Neutrophil (primary cell): ENCODE measurements around the gene ADCY2.

Experiments used
- H3K27ac ChIP-seq: fragments of 200-600 bp; sonication (generic); 2 replicates; pipeline ENCODE4 v1.5.1; 2016; ENCODE audit warnings: mild to moderate bottlenecking, moderate library complexity
- H3K27me3 ChIP-seq: fragments of 200-600 bp; sonication (generic); 2 replicates; pipeline ENCODE4 v1.6.0; 2016; ENCODE audit warnings: mild to moderate bottlenecking
- H3K36me3 ChIP-seq: fragments of 200-600 bp; sonication (generic); 2 replicates; pipeline ENCODE4 v1.5.1; 2017
- H3K4me1 ChIP-seq, 2 experiments: fragments of 200-600 bp in 1 of 2; sonication (generic) in 1 of 2; 1 replicate in 1 of 2; 2 replicates in 1 of 2; pipeline versions ENCODE4 v1.5.1 to v1.6.1; 2013 to 2016; ENCODE audit warnings: low read depth in 1 of 2, low read length in 1 of 2, mild to moderate bottlenecking in 1 of 2, moderate library complexity in 1 of 2; ENCODE audit not compliant: control insufficient read depth in 1 of 2, insufficient read depth in 1 of 2
- H3K4me3 ChIP-seq, 2 experiments: fragments of 200-600 bp in 1 of 2; sonication (generic) in 1 of 2; 1 replicate in 1 of 2; 2 replicates in 1 of 2; pipeline ENCODE4 v1.5.1; 2013 to 2016; ENCODE audit warnings: low read depth in 1 of 2, low read length in 1 of 2, mild to moderate bottlenecking in 1 of 2, moderate library complexity in 1 of 2
- H3K9me3 ChIP-seq: fragments of 200-600 bp; sonication (generic); 2 replicates; pipeline ENCODE4 v1.5.1; 2016
- TF ChIP-seq, protein P1 (sequence below): fragments of 200-600 bp; sonication (generic); IDR thresholded peaks from 2 replicates; pipeline ENCODE4 v1.5.1; 2016; ENCODE audit warnings: antibody characterized with exemption

Gene ADCY2

DNA sequence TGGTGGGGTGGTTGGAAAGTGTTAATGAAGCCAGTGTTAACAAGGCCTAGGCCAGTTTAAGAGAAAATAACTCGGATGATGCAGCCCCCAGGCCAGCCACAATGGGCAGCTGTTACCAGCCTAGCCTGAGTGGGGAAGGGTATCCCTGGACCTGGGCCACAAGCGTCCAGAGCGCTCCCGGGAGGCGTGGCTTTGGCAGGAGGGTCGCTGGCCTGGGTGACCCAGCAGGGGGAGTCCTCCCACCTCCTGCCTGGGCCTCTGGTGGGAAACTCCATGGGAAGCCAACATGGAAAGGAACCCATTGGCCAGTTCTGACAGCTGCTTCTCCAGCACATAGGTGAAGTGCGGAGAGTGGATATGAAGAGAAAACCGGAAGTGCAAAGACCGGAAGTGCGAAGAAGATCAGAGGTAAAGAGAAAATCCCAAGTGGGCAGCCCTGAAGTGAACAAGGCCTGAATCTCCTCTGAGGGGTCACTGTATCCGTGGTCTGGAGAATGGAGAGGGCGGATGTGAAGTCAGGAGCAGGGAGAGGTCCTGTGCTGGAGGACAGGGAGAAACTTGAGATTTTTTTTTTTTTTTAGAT, 79.0 kb downstream of the ADCY2 start:
- TF ChIP-seq, protein P1, sequence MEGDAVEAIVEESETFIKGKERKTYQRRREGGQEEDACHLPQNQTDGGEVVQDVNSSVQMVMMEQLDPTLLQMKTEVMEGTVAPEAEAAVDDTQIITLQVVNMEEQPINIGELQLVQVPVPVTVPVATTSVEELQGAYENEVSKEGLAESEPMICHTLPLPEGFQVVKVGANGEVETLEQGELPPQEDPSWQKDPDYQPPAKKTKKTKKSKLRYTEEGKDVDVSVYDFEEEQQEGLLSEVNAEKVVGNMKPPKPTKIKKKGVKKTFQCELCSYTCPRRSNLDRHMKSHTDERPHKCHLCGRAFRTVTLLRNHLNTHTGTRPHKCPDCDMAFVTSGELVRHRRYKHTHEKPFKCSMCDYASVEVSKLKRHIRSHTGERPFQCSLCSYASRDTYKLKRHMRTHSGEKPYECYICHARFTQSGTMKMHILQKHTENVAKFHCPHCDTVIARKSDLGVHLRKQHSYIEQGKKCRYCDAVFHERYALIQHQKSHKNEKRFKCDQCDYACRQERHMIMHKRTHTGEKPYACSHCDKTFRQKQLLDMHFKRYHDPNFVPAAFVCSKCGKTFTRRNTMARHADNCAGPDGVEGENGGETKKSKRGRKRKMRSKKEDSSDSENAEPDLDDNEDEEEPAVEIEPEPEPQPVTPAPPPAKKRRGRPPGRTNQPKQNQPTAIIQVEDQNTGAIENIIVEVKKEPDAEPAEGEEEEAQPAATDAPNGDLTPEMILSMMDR = no peak
- no peaks in the 10 kb centered on the region for H3K27me3 ChIP-seq
- H3K4me1 ChIP-seq = no peaks in the 10 kb centered on the region
- H3K4me3 ChIP-seq = no peak overlapping the region
- no peak overlapping the region for H3K27ac ChIP-seq
- no peaks in the 10 kb centered on the region for H3K9me3 ChIP-seq
- no peaks in the 10 kb centered on the region for H3K36me3 ChIP-seq

DNA sequence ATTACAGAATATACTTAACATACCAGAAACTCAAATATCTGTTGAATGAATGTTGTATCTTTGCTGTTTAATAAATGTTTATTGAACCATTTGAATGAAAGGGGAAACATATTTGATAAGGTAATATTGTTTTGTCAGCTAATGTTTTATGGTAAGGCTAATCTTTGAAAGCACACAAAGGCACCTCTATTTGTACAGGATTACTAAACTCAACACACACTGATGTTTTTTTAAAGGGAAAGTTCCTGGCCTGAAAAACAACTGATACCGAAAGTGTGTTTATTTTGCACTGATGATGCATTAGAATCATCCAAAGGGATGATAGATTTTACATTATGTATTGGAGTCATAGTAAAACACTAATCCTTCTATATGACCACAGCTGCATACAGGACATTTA, 82.5 kb downstream of the ADCY2 start:
- Histone ChIP-seq H3K4me1 (no peaks in the 10 kb centered on the region), H3K27me3 (no peaks in the 10 kb centered on the region), H3K4me3 (no peak overlapping the region), H3K36me3 (no peaks in the 10 kb centered on the region), H3K27ac (no peak overlapping the region), H3K9me3 (no peaks in the 10 kb centered on the region)
- TF ChIP-seq, protein P1 = no peak

DNA sequence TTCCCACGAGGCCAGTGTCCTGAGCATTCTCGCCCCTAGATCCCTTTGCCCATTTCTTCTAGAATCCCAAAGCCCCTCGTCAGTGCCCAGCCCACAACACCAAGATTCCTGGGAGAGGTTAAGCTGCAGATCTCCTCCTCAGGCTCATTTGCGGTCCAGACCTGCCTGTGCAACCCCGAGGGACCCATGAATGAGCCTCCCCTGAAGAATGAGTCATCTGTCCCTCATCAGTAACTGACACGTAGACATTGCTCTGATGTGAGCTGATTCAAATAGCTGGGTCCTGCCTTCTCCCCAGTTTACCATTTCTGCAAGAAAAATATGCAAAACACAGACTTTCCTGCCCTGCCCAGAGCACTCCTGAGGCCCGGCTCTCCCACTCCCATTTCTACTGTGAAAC, 92.8 kb downstream of the ADCY2 start:
- Histone ChIP-seq H3K4me1 (no peaks in the 10 kb centered on the region), H3K27me3 (no peaks in the 10 kb centered on the region), H3K36me3 (no peaks in the 10 kb centered on the region), H3K9me3 (no peaks in the 10 kb centered on the region), H3K27ac (no peak overlapping the region), H3K4me3 (no peak overlapping the region)
- TF ChIP-seq, protein P1 = no peak

DNA sequence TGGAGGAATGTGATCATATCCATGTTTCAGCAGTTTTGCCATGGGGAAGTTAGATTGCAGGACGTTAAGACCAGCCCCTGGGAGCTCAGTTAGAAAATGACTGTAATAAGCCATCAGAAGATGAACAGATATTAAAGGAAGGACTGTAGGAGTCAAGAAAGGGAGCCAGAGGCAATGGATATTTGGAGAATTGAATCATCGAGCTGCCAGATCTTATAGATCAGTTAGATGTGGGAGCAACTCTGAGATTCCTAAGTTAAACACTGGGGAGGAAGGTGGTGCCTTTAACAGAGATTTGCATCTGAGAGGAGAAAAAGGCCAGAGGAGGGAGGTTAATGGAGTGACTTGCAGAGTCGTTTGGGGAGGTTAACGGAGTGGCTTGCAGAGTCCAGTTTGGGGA, 96.4 kb downstream of the ADCY2 start:
- H3K9me3 ChIP-seq = no peaks in the 10 kb centered on the region
- H3K27ac ChIP-seq = no peak overlapping the region
- TF ChIP-seq, protein P1 = no peak

DNA sequence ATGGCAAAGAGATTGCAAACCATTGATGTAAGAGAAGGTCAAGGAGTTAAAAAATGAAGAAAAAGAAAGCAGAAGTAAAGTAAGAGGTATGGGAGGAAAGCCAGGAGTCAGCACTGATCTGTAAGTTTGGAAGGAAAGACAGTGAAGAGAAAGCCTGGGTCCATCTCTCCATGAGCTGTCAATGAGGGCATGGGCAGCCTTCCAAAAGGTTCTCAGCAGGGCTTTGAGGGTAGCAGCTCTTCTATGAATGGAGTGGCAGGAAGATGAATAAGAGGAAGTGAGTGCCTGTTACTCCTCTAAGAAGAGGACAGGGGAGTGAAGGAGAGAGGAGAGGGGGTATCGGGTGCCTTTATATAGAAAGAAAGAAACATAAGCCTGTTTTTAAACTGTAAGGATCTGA, 97.1 kb downstream of the ADCY2 start:
- Histone ChIP-seq H3K27me3 (no peaks in the 10 kb centered on the region), H3K4me3 (no peak overlapping the region), H3K4me1 (no peaks in the 10 kb centered on the region), H3K9me3 (no peaks in the 10 kb centered on the region), H3K27ac (no peak overlapping the region), H3K36me3 (no peaks in the 10 kb centered on the region)
- TF ChIP-seq, protein P1 = no peak

More for the DNA sequence above, 96.4 kb downstream of the ADCY2 start:
- Histone ChIP-seq H3K27me3 (no peaks in the 10 kb centered on the region), H3K4me1 (no peaks in the 10 kb centered on the region), H3K4me3 (no peak overlapping the region), H3K36me3 (no peaks in the 10 kb centered on the region)

DNA sequence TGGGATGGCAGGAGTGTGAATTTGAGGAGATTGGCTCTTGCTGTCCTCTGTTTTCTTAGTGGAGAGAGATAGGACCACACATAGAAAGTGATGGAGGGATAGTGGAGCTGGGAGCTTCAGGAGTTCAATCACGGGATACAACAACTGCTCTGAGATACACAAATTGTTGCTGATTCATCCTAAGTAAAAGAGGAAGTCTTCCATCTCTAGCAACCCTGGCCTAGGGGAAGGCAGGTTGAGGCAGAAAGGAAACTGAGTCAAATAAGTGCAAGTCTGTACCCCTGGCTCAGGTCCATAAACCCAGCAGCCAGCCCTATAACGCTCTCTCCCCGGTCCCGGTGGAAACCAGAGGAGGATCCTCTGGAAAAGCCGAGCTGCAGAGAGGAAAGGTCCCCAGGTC, 97.7 kb downstream of the ADCY2 start:
- Histone ChIP-seq H3K27ac (no peak overlapping the region), H3K9me3 (no peaks in the 10 kb centered on the region), H3K4me3 (no peak overlapping the region), H3K4me1 (no peaks in the 10 kb centered on the region), H3K27me3 (no peaks in the 10 kb centered on the region), H3K36me3 (no peaks in the 10 kb centered on the region)
- TF ChIP-seq, protein P1 = no peak
